ENCODE data around the gene ZNF667.

Gene ZNF667

GRCh38 chr19:56476651-56477428, at the start of gene ZNF667:
TSS of gene ZNF667 (minus strand) at chr19:56477345. CDS start at chr19:56462370, 14,975 bp downstream.
- peak in 1 of 3 experiments; percentile 52 for DNase-seq

GRCh38 chr19:56525214-56525860, 48.2 kb upstream of the ZNF667 start:
- DNase-seq: no peak

- DNase-seq: no peak
These were observed 31.2 kb upstream of the ZNF667 start for GRCh38 chr19:56508290-56508778.

- peak; percentile 77 to 98 (median 94) for DNase-seq
These were observed 30.5 kb upstream of the ZNF667 start, which contains the start of gene ZNF471 for GRCh38 chr19:56507446-56508289. TSS of gene ZNF471 (plus strand) at chr19:56507855. CDS start at chr19:56511572, 3,717 bp downstream.

- no peak for DNase-seq
These were observed 27.4 kb upstream of the ZNF667 start for GRCh38 chr19:56504581-56504980.

- no peak for DNase-seq
These were observed 14.3 kb upstream of the ZNF667 start for GRCh38 chr19:56491399-56491798.

GRCh38 chr19:56477429-56478338, 539 bp upstream of the ZNF667 start:
- DNase-seq: peak; percentile 55 to 97 (median 97)

- no peak for DNase-seq
These were observed 1.1 kb downstream of the ZNF667 start for GRCh38 chr19:56476093-56476492.

GRCh38 chr19:56474308-56474707, 2.8 kb downstream of the ZNF667 start:
- DNase-seq: no peak

- no peak for DNase-seq
These were observed 35.8 kb downstream of the ZNF667 start for GRCh38 chr19:56441206-56441792.

GRCh38 chr19:56423985-56424353, 53.2 kb downstream of the ZNF667 start:
- no peak for DNase-seq

GRCh38 chr19:56423276-56423984, 53.7 kb downstream of the ZNF667 start:
- no peak for DNase-seq

GRCh38 chr19:56405062-56405461, 72.1 kb downstream of the ZNF667 start:
- DNase-seq: no peak

- no peak for DNase-seq
These were observed 72.5 kb downstream of the ZNF667 start for GRCh38 chr19:56404705-56405056.

GRCh38 chr19:56403764-56404704, 73.1 kb downstream of the ZNF667 start, which contains the start of gene ZNF583:
TSS of gene ZNF583 (plus strand) at chr19:56404332. CDS start at chr19:56407115, 2,783 bp downstream.
- peak; percentile 90 to 92 (median 90) for DNase-seq

- no peak for DNase-seq
These were observed 73.9 kb downstream of the ZNF667 start for GRCh38 chr19:56403261-56403660.

- no peak for DNase-seq
These were observed 76.7 kb downstream of the ZNF667 start for GRCh38 chr19:56400485-56400884.

GRCh38 chr19:56398809-56399208, 78.3 kb downstream of the ZNF667 start:
- no peak for DNase-seq
